ENCODE results near the gene DUSP14. TPM values are rescaled to one million over a fixed set of nuclear protein-coding genes. Genes with fewer than 3 reads are reported as not detected.

DUSP14 gene, protein sequence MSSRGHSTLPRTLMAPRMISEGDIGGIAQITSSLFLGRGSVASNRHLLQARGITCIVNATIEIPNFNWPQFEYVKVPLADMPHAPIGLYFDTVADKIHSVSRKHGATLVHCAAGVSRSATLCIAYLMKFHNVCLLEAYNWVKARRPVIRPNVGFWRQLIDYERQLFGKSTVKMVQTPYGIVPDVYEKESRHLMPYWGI
- total RNA-seq (2022; extraction: Qiagen RNA extraction; ENCODE audit: low read depth) = 43.1 to 56.1 TPM (median 48.2 TPM) in 5 replicates

DNA sequence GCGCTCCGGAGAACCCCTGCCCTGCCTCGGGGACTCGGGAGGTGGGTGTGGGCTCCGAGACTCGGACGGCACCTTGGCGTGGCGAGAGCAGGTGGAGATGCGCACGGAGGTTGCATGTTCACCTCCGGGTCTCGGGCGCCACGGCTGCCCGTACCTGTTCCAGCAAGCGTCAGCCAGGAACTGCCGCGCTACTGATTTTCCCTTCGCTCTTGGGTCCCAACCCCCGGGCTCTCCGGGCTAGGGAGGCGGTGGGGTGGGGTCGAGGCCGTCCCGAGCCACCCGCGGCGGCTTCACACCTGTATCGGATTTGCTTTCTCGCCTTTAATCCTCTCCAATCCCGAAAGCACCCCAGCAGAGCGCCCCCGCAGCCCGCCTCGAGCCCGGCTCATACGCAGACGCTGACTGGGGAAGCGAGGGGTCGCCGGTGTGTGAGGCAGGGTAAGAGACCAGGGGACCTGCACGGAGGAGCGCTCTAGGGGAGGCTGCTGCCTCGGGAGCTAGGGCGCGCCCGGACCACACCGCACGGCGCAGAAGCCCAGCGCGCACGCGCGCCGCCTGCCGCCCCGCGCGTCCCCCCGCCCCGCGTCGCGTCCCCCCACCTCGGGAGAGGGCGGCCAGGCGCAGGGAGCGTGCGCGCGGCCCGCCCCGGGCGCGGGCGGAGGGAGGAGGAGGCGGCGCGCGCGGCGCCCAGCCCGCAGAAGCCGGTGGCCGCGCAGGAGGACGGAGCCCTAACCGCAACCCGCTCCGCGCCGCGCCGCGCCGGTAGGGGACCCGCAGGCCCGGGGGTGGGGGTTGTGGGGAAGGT, at the start of gene DUSP14:
Gene DUSP14, plus strand, starts transcription at position 695 of the 805 bp plus-strand sequence. CDS start 22,382 bp downstream, outside the sequence.

Other genes starting within 250 kb of the DUSP14 start
- gene C17orf78, start 113.9 kb upstream of the DUSP14 start, total RNA-seq (2022; extraction: Qiagen RNA extraction; ENCODE audit: low read depth) = not detected in 5 replicates
- 50.1 to 57.8 TPM (median 51.7 TPM) in 5 replicates for gene ACACA, start 83.1 kb upstream of the DUSP14 start, total RNA-seq (2022; extraction: Qiagen RNA extraction; ENCODE audit: low read depth)
- 11.5 to 14.2 TPM (median 11.9 TPM) in 5 replicates for gene TADA2A, start 83.0 kb upstream of the DUSP14 start, total RNA-seq (2022; extraction: Qiagen RNA extraction; ENCODE audit: low read depth)
- gene SYNRG, start 119.5 kb downstream of the DUSP14 start, total RNA-seq (2022; extraction: Qiagen RNA extraction; ENCODE audit: low read depth) = 11.8 to 15.3 TPM (median 14.2 TPM) in 5 replicates
- gene DDX52, start 153.6 kb downstream of the DUSP14 start, total RNA-seq (2022; extraction: Qiagen RNA extraction; ENCODE audit: low read depth) = 29.3 to 35.8 TPM (median 30.9 TPM) in 5 replicates

All from A549 treated with CpdA at 1 μM for 4 hours (cell line).